Measurements from ENCODE around the gene GPR142.
"Not testable (repeated sequence)": the region's sequence is repeated elsewhere in the genome, so short reads cannot be mapped to it uniquely, and the experiment has no call there.

Gene GPR142

GRCh38 chr17:74393346-74393942 is 26.1 kb downstream of the GPR142 start:
- no peak for DNase-seq (ENCODE audit: low read depth)

- no peak for DNase-seq (ENCODE audit: low read depth)
Measured at GRCh38 chr17:74394275-74394950, 27.1 kb downstream of the GPR142 start.

- DNase-seq (ENCODE audit: low read depth), result no peak
Measured at GRCh38 chr17:74394977-74395376, 27.7 kb downstream of the GPR142 start.

GRCh38 chr17:74396567-74396966 is 29.3 kb downstream of the GPR142 start:
- DNase-seq (ENCODE audit: low read depth), result no peak

GRCh38 chr17:74402048-74402447 is 34.7 kb downstream of the GPR142 start:
- no peak for DNase-seq (ENCODE audit: low read depth)

GRCh38 chr17:74403512-74404137 is 36.3 kb downstream of the GPR142 start:
- DNase-seq (ENCODE audit: low read depth), result no peak

GRCh38 chr17:74404218-74404617 is 36.9 kb downstream of the GPR142 start:
- no peak for DNase-seq (ENCODE audit: low read depth)

- no peak for DNase-seq (ENCODE audit: low read depth)
Measured at GRCh38 chr17:74404789-74405188, 37.5 kb downstream of the GPR142 start.

- not testable (repeated sequence) for DNase-seq (ENCODE audit: low read depth)
Measured at GRCh38 chr17:74405311-74405710, 38.0 kb downstream of the GPR142 start.

- DNase-seq (ENCODE audit: low read depth), result no peak
Measured at GRCh38 chr17:74407384-74407783, 40.1 kb downstream of the GPR142 start.

GRCh38 chr17:74408262-74408661 is 41.0 kb downstream of the GPR142 start:
- DNase-seq (ENCODE audit: low read depth), result peak; percentile 32

GRCh38 chr17:74408815-74409214 is 41.5 kb downstream of the GPR142 start:
- DNase-seq (ENCODE audit: low read depth), result no peak

GRCh38 chr17:74410001-74410443 is 42.7 kb downstream of the GPR142 start:
- DNase-seq (ENCODE audit: low read depth), result no peak

- no peak for DNase-seq (ENCODE audit: low read depth)
Measured at GRCh38 chr17:74412581-74412980, 45.3 kb downstream of the GPR142 start.

- DNase-seq (ENCODE audit: low read depth), result no peak
Measured at GRCh38 chr17:74413491-74413890, 46.2 kb downstream of the GPR142 start.

GRCh38 chr17:74414510-74414909 is 47.2 kb downstream of the GPR142 start:
- no peak for DNase-seq (ENCODE audit: low read depth)

- DNase-seq (ENCODE audit: low read depth), result no peak
Measured at GRCh38 chr17:74415608-74416396, 48.5 kb downstream of the GPR142 start.

- DNase-seq (ENCODE audit: low read depth), result peak; percentile 64
Measured at GRCh38 chr17:74417178-74418045, 50.1 kb downstream of the GPR142 start.

- no peak for DNase-seq (ENCODE audit: low read depth)
Measured at GRCh38 chr17:74419928-74420411, 52.7 kb downstream of the GPR142 start.

Measured in ELR (cell line).